NCI-H1930 (cell line): Measurements from ENCODE around the gene SERPINE3.

Source experiments
- DNase-seq, 2 experiments: peaks; one replicate each; lab custom pipeline; 2025; lab: John Stamatoyannopoulos, UW

The SERPINE3 gene

GRCh38 chr13:51328488-51328887 lies 11.0 kb upstream of the SERPINE3 start:
- DNase-seq = no peak

DNA sequence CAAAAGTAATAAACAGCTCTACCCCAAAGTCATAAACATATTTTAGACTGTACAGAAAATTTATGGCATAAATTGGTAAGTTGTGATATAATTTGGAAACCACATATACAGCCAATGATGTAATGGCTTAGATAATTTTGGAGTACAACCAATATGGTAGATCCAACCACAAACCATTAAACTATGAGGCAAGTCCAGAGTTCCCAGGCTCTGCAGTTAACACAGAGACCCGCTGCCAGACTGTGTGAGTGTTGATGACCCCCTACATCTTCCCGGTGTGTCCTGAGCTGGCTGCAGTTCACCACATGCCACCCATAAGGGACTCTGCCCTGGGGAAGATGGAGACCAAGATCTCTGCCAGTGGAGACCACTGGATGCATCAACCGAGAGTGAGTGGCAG lies 9.9 kb upstream of the SERPINE3 start:
- DNase-seq = no peak

DNA sequence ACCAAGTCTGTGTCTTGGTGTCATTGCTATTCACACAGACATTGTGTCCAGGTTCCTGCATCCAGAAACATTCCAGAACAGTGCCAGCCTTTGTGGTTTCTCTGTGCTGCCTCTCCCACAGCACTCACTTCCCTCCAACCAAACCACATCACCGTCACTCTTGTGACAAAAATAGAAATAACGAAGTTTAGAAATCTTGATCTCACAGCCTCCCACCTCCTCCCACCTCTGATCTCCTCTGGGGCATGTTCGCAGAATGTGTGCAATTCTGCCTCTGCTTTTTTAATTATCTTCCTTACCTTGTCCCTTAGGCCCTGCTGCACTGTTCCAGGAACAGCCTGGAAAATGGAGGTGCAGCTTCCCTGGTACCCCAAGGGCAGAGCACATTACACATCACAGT lies 8.7 kb upstream of the SERPINE3 start:
- no peak for DNase-seq

- DNase-seq = no peak
Measured at GRCh38 chr13:51331354-51331861, 8.1 kb upstream of the SERPINE3 start.

GRCh38 chr13:51332566-51333361 lies 6.7 kb upstream of the SERPINE3 start:
- no peak for DNase-seq

GRCh38 chr13:51333421-51333820 lies 6.1 kb upstream of the SERPINE3 start:
- DNase-seq = no peak

DNA sequence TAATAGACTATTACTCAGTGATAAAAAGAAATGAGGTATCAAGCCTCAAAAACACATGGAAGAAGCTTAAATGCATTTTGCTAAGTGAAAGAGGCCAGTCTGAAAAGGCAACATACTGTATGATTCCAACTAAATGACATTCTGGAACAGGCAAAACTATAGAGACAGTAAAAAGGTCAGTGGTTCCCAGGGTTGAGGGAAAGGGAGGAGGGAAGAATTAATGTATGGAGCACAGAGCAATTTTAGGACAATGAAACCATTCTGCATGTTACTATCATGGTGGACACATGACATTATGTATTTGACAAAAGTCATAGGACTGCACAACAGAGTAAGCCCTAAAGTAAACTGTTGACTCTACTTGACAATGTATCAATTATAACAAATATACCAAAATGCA lies 5.7 kb upstream of the SERPINE3 start:
- DNase-seq = no peak

DNA sequence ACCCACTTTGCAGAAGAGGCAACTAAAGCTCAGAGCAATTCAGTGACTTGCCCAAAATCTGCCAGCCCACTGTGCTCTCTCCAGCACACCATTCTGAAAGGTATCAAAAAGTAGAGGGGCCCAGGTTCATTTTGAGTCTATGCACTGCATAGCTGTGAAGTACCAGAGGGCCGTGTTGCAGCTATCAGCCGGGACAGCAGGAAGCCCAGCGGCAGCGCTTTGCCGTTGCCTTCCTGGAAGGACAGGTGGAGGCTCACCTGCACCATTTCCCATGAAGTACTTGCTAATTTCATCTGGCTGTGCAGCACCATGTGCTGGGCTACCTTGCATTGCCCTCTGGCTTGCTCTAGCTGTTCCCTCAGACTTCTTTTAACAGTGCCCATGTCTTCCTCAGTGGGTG lies 2.7 kb upstream of the SERPINE3 start:
- no peak for DNase-seq

GRCh38 chr13:51339952-51340732 lies 651 bp downstream of the SERPINE3 start:
- DNase-seq = no peak

- DNase-seq = no peak
Measured at GRCh38 chr13:51341232-51341631, 1.7 kb downstream of the SERPINE3 start.

DNA sequence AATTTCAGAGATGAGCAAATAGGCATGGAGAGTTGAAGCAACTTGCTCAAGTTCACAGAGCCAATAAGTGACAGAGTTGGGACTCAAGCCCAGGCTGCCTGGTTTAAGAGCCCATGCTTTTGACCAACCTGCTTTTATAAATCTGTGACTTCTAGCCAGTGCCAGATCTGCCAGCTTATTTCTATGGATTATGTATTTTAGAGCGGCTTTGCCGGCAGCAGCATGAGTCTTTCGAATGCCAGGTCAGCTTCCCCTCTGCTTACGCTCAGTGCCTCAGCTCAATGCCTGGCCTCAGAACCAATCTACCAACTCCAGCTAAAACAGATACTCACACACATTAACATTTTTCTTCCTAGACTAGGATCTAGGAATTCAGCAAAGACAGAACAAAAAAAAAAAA lies 2.3 kb downstream of the SERPINE3 start:
- DNase-seq = no peak

DNA sequence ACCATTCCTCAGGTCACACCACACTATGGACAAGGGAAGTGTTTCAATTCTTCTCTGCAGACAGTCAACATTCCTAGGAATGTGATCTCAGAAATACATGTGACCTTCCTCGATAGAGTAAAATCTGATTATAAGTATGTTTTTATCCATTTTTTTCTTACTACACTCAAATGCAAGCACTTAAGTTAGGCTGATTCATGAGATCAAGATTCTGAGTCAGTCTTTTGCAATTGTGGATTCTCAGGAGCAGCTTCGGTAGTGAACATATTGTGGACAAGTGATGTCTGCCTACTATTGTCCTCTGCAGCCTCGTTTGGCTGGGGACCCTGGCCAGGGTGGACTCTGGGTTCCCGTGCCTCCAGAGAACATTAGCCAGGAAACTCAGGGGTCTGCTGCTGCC lies 3.2 kb downstream of the SERPINE3 start:
- no peak for DNase-seq

GRCh38 chr13:51343475-51343874 lies 4.0 kb downstream of the SERPINE3 start:
- no peak for DNase-seq

- no peak for DNase-seq
Measured at GRCh38 chr13:51346397-51346796, 6.9 kb downstream of the SERPINE3 start.

GRCh38 chr13:51347099-51347498 lies 7.6 kb downstream of the SERPINE3 start:
- no peak for DNase-seq

DNA sequence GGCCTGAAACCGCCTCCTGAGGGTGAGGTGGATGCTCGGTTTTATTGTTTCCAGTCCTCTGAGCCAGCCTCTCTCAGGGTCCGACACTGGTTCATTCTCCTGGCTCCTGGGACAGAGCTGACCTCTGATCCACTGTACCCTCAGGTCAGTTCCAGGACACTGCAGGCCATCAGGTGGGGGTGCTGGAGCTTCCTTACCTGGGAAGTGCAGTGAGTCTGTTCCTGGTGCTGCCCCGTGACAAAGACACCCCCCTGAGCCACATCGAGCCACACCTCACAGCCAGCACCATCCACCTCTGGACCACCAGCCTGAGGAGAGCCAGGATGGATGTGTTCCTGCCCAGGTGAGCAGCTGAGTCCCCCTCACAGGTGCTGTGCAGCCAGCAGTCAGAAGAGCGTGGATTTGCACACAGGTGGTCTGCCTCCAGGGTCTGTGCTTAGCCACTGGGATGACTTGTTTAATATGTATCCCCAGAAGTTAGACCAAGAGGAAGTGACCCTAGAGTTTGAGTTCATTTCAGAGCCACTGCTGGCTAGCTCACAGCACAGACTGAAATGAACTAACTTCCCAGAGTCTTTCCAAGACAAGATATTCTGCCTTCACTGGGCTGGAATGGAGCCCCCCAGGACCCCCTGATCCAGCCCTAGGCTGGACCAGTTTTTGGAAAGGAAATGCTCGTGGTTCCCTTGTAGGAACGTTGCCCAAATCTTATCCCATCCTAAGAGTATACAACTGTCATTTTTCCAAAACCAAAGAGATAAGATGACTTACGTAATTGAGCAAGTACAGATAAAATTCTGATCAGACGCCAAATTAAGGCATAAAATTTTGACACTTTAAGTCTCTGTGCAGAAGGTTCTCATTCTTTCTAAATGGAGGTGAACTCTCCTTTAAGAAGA lies 8.8 kb downstream of the SERPINE3 start:
- DNase-seq = no peak

DNA sequence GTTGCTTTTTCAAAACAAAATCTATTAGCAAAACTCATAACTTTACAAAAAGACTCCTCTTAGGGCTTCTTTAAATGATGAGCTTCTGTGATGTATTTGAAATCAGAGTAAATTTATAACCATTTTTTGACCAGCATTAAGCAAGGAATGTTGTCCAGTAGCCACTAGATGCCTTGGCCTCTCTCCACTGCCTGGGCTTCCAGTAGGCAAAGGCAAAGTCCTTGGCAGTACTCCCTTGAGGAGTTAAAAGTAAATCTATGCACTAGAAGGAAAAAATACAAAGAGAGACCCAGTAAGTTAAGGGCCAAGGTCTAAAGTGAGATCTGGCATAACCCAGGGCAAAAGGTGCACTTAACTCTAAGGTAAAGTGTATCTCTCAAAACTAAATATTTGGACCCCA lies 9.5 kb downstream of the SERPINE3 start:
- DNase-seq = no peak

GRCh38 chr13:51355217-51355616 lies 15.7 kb downstream of the SERPINE3 start:
- DNase-seq = no peak

- no peak for DNase-seq
Measured at GRCh38 chr13:51357928-51358595, 18.6 kb downstream of the SERPINE3 start.

GRCh38 chr13:51359352-51359751 lies 19.9 kb downstream of the SERPINE3 start:
- DNase-seq = no peak

- no peak for DNase-seq
Measured at GRCh38 chr13:51360489-51360888, 21.0 kb downstream of the SERPINE3 start.

- DNase-seq = no peak
Measured at GRCh38 chr13:51361106-51361505, 21.6 kb downstream of the SERPINE3 start.
